Activated CD4-positive, alpha-beta T cell treated with anti-CD3 and anti-CD28 coated beads for 48 hours (primary cell): ENCODE data around the gene SMARCAL1.
A peak's percentile ranks its signal among the peaks of the same experiment; 100 is the strongest.

Source experiments
- DNase-seq: peaks from one replicate; pipeline ENCODE4 v3.0.0-alpha.2; 2020

Gene SMARCAL1

DNA sequence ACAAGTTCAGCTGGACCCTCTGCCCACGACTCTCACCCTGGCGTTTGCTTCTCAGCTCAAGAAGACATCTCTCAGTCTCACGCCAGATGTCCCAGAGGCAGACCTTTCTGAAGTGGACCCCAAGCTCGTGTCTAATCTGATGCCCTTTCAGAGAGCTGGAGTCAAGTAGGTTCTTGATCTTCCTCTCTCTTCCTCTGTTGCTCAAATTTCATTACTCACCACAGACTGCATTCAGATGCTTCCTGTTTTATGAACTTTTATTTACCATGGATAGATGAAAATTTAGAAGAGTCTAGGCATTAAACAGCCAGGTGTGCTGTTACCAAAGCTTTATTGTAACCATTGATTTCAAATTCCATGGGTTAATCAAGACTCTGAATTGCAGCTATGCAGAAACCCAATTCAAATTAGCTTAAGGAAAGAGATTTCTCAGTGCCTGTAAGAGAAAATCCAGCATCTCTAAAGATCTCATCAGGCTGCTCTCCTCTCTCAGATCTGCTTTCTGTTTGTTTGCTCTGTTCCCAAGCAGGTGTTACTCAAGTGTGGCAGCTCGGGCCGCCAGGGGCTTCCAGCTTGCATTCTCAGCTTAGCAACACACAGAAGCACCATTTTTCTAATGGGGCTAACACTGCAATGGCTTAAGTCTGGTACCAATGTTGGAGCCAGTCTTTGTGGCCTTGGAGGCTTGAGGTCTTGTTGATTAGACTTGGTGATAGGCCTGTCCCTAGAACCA is 16.5 kb downstream of the SMARCAL1 start:
- DNase-seq, result no peak

- no peak for DNase-seq
Observed at GRCh38 chr2:216429428-216429827, 17.1 kb downstream of the SMARCAL1 start.

DNA sequence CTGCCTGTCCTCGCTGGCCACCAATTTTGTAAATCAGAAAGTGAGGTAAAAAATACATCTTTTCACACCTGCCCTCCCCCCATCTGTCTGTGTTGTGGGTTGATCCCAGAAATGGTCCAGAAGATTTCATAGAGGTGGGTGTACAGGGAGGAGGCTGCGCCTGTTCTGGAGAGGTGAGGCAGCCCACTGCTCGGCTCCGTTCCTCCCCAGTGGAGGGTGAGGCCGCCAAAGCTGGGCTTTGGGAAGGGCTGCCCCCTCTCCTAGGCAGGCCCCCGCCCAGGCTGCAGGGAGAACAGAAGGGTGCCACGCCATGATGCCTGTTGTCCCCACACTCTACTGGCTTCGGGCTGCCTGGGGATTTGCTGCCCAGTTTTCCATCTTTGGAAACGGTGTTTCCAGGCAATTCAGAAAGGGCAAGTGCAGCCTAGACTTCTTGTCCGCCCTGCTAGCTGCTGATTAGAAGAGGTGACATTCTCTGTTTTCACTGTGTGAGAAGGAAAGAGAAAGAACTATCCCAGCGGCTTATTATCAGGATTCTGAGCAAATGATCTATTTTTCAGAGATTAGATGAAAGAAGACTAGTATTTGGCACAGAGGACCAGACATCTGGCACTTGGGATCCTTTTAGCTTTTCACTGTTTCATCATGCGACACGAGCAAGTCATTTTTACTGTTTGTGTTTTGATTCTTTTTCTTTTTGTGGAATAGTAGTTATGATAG is 18.7 kb downstream of the SMARCAL1 start:
- DNase-seq, result no peak

DNA sequence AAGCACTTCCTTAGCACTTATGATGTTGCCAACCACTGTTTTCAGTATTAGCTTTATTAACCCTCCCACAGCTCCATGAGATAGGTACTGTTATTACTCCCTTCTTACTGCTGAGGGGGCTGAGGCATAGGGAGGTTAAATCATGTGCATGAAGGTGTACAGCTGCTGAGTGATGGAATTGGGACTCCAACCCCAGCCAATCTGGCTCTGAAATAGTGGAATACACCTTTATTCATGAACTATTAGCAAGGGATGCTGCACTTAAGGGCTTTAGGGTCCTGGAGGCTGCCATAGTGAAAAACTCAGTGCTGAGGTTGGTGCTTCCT is 19.2 kb downstream of the SMARCAL1 start:
- DNase-seq, result no peak

DNA sequence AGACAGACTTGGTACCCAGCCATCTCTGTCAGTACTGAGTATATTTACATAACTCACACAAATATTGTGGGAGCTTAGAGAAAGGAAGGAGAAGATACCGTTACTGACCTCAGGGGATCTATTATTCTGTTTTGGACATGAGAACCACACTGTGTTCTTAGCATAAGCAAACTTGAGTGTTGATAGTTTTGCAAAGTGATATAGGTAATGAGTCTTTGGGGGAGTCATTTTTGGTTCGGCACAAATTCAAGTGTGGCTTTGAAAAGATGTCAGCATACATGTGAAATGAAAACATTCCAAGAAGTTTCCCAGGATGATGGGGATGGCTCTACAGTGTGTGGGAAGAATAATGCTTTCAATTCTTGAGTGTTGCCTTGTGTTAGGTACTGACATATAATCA is 24.1 kb downstream of the SMARCAL1 start:
- no peak for DNase-seq

GRCh38 chr2:216441308-216442010 is 29.2 kb downstream of the SMARCAL1 start:
- no peak for DNase-seq

- DNase-seq, result no peak
Observed at GRCh38 chr2:216445501-216445900, 33.2 kb downstream of the SMARCAL1 start.

GRCh38 chr2:216446343-216446742 is 34.1 kb downstream of the SMARCAL1 start:
- DNase-seq, result no peak

DNA sequence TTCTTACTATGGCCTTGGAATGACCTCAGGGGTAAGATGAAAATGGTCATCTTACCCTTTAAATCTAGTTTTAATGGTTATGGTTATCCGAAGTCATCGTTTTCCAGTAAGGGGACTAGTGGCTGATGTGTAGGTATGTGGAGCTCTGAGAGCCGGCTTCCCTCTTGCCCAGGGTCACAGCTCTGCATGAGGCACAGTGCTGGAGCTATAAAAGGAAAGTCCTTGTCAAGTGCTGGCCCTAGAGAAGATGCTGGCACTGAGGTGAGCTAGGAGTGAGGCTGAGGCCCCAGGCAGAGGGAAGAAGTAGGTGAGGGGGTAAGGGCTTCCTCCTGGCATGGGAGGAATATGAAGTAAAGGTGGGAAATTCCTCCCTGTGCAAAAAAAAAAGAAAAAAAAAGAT is 35.0 kb downstream of the SMARCAL1 start:
- no peak for DNase-seq

DNA sequence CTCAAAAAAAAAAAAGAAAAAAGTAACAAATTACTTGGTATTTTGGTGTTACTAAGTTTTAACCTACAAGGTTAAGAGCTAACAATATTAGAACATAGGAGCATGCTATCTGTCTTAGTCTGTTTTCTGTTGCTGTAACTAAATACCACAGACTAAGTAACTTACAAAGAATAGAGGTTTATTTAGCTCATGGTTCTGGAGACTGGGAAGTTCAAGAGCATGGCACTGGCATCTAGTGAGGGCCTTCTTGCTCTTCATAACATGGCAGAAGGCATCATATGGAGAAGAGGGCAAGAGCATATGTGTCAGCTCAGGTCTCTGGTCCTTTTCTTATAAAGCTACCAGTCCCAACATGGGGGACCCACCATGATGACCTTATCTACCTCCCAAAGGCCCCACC is 36.5 kb downstream of the SMARCAL1 start:
- DNase-seq, result no peak

- DNase-seq, result no peak
Observed at GRCh38 chr2:216450346-216450745, 38.1 kb downstream of the SMARCAL1 start.

GRCh38 chr2:216450784-216451183 is 38.5 kb downstream of the SMARCAL1 start:
- DNase-seq, result no peak

- DNase-seq, result no peak
Observed at GRCh38 chr2:216453955-216454614, 41.8 kb downstream of the SMARCAL1 start.

- DNase-seq, result no peak
Observed at GRCh38 chr2:216463148-216463547, 50.9 kb downstream of the SMARCAL1 start.

DNA sequence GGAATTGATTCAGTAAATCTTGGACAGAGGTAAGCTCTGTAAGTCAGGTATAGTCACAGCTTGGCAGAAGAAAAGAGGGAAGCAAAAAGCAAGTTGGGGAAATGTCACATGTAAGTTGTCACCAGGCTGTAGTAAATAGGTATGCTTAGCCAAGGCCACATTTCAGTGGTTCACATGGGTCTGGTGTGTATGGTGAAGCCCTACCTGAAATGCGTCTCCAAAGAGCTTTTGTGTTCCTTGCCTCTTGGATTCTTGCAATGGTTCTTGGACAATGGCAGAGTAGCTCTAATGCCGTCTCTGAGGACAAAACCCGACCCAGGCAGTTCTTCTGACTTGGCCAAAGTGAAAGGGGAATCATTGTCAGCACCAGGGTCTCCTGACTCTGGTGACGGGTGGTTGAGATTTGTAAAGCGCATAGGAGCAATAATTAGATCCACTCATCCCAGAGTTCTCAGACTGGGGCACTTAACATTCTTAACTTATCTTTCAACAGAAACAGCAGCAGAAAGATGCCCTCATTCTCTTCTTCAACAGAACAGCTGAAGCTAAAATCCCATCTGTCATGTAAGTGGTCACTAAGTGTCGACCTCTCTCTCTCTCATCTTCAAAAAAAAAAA is 51.9 kb downstream of the SMARCAL1 start:
- no peak for DNase-seq

- DNase-seq, result no peak
Observed at GRCh38 chr2:216465579-216466195, 53.4 kb downstream of the SMARCAL1 start.

- DNase-seq, result no peak
Observed at GRCh38 chr2:216467845-216468244, 55.6 kb downstream of the SMARCAL1 start.

DNA sequence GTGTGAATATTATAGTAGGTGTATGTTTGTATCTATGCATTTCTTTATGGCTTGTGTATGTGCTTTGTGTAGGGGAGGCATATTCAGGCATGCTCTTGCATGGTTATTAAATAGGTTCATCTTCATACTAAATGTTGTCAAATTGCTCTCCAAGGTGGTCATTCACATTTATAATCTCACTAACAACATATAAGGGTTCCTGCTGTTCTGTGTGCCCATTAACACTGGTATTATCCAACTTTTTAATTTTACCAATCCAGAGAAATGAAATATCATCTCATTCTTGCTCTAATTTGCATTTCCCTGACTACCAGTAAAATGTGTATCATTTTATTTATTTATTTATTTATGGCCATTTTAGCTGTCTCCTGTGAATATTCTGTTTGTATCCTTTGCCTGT is 57.4 kb downstream of the SMARCAL1 start:
- no peak for DNase-seq

- no peak for DNase-seq
Observed at GRCh38 chr2:216473187-216473586, 60.9 kb downstream of the SMARCAL1 start.

DNA sequence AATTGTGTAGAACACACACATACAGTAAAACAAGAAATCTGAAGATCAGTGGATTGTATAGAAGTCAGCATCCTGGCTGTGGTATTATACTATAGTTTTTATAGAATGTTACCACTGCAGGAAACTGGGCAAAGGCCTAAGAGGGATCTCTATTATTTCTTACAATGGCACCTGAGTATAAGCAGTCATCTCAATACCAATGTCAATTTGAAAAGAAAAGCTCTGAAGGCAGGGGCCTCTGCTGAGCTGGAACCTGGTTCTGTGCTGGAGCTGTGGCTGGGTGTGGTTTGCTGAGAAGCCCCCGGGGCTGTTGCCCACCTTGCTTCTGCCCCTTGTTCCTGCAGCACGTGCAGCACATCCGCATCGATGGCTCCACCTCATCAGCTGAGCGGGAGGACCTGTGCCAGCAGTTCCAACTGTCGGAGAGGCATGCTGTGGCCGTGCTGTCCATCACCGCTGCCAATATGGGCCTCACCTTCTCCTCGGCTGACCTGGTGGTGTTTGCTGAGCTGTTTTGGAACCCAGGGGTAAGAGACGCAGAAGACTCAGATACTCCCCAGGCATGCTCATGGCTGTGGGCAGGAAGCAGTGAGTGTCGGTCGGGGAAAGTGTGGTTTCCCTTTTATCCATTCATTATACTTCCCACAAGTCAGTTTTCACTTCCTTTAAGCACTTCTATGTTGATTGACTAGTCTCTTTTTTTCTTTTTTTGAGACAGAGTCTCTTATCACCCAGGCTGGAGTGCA is 62.8 kb downstream of the SMARCAL1 start:
- DNase-seq, result peak; percentile 47

GRCh38 chr2:216475767-216476166 is 63.5 kb downstream of the SMARCAL1 start:
- no peak for DNase-seq
